Thyroid gland (tissue), 4 donors: ENCODE measurements around the gene TDRD9. TPM values are rescaled to one million over a fixed set of nuclear protein-coding genes. Genes with fewer than 3 reads are reported as not detected.

Experiments
- DNase-seq, 2 donors: peaks; one replicate each; pipeline ENCODE4 v3.0.0-alpha.2; 2019
- H3K27ac ChIP-seq, 3 donors: fragments of 200-600 bp; sonication (generic); 1 replicate in 2 of 3; 2 replicates in 1 of 3; pipeline ENCODE4 v1.5.1; 2016 to 2019; ENCODE audit warnings: mild to moderate bottlenecking in 1 of 3, moderate library complexity in 1 of 3
- H3K27me3 ChIP-seq: fragments of 200-600 bp; sonication (generic); one replicate; pipeline ENCODE4 v1.5.1; 2019
- H3K36me3 ChIP-seq, 2 donors: fragments of 200-600 bp; sonication (generic); one replicate each; pipeline ENCODE4 v1.5.1; 2016 to 2019
- H3K4me1 ChIP-seq, 2 donors: fragments of 200-600 bp; sonication (generic); one replicate each; pipeline ENCODE4 v1.5.1; 2017 to 2019
- H3K4me3 ChIP-seq, 3 donors: fragments of 200-600 bp; sonication (generic); replicated peaks in 1 of 3; 1 replicate in 2 of 3; 2 replicates in 1 of 3; pipeline ENCODE4 v1.5.1; 2016; ENCODE audit warnings: mild to moderate bottlenecking in 1 of 3
- H3K9me3 ChIP-seq: fragments of 200-600 bp; sonication (generic); one replicate; pipeline ENCODE4 v1.5.1; 2017
- POLR2A ChIP-seq, 2 donors: fragments of 450-650 bp; IDR thresholded peaks; one replicate each; pipeline ENCODE4 v1.6.1; 2017; ENCODE audit warnings: antibody characterized with exemption in 2 of 2, mild to moderate bottlenecking in 2 of 2, moderate library complexity in 1 of 2
- WGBS, 2 donors: methylation state at CpG; one replicate each; pipeline ENCODE4 v1.1.5; 2017; 5-methylcytosine and 5-hydroxymethylcytosine counted together
- intact Hi-C: fragments of 100-400 bp; cut with DNase I; formaldehyde crosslinking; loops from one replicate; pipeline ENCODE4 v1.15.1; 2023
- total RNA-seq, 4 donors: library from RNA; depleted of rRNA; stranded (reverse); fragments of >200 nt; gene quantifications; one replicate each; pipeline ENCODE4 v1.2.3, GENCODE V29; 2016
- TF ChIP-seq, protein P1 (sequence below), 6 experiments: fragments of 200-600 bp in 3 of 6; fragments of 450-650 bp in 3 of 6; sonication (generic) in 3 of 6; IDR thresholded peaks; one replicate each; pipeline ENCODE4 v1.5.1; 2016 to 2019; ENCODE audit warnings: antibody characterized with exemption in 6 of 6, mild to moderate bottlenecking in 2 of 6, inconsistent platforms in 1 of 6, moderate library complexity in 1 of 6

The TDRD9 gene
- total RNA-seq, 4 donors from 2014 or later = 27.4 to 85.1 (median 50.0) TPM

DNA sequence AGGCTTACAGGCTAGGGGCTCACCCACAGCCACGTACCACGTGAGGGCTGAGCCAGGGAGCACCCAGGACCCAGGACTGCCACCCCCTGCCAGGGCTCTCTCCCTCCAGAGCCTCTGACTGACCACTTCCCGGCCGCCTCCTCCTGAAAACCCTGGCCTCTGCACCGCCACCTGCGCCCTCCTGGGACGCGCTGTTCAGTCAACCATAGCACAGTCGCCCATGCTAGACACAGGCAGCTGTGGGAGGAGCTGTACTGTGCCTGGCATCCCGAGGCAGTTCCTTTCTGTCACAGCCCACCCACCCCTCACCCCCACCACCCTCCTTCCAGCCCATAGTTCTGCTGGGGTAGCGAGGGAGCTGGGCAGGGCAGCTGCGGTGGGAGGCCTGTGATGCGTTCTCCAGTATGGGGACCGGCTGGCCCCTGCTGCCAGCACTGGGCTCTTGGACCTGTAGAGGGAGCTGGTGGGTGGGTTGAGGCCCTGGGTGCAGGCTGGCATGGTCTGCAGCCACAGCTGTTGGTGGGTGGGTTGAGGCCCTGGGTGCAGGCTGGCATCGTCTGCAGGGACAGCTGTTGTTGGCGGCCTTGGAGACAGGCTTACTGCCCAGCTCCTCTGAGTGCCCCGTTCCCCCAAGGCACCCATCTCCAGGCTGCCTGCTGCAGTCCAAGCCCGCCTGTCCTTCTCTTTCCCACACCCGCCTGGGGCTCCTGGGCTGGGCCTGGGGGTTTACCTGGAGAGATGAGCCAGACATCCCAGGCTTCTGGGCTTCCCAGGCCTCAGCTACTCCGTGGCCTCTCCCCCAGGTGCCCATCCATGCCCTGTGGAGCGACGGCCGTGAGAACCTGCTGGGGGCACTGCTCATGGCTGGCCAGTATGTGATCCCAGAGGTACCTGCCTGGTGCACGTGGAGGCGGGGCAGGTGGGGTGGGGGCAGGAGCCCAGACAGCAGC, 168.8 kb downstream of the TDRD9 start:
- TF ChIP-seq, protein P1, sequence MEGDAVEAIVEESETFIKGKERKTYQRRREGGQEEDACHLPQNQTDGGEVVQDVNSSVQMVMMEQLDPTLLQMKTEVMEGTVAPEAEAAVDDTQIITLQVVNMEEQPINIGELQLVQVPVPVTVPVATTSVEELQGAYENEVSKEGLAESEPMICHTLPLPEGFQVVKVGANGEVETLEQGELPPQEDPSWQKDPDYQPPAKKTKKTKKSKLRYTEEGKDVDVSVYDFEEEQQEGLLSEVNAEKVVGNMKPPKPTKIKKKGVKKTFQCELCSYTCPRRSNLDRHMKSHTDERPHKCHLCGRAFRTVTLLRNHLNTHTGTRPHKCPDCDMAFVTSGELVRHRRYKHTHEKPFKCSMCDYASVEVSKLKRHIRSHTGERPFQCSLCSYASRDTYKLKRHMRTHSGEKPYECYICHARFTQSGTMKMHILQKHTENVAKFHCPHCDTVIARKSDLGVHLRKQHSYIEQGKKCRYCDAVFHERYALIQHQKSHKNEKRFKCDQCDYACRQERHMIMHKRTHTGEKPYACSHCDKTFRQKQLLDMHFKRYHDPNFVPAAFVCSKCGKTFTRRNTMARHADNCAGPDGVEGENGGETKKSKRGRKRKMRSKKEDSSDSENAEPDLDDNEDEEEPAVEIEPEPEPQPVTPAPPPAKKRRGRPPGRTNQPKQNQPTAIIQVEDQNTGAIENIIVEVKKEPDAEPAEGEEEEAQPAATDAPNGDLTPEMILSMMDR (IDR thresholded peaks at IDR 0.05) = no peak
- TF ChIP-seq POLR2A (IDR thresholded peaks at IDR 0.05) = no peak
- intact Hi-C loops = loop anchor here (5.0 kb wide), 1 partner anchor 35 kb away; no protein-coding TSS in a partner anchor
- no peak overlapping the region for H3K4me3 ChIP-seq
- no peak overlapping the region for H3K27ac ChIP-seq
- no peaks in the 10 kb centered on the region for H3K27me3 ChIP-seq
- WGBS, 2 donors = 73 to 75% methylated on average over 15 to 16 of the region's 25 CpGs
- no peaks in the 10 kb centered on the region for H3K9me3 ChIP-seq
- no peaks in the 10 kb centered on the region for H3K36me3 ChIP-seq
- DNase-seq = no peak
- peaks cover 4 to 14% of the 10 kb centered on the region in 2 donors for H3K4me1 ChIP-seq

DNA sequence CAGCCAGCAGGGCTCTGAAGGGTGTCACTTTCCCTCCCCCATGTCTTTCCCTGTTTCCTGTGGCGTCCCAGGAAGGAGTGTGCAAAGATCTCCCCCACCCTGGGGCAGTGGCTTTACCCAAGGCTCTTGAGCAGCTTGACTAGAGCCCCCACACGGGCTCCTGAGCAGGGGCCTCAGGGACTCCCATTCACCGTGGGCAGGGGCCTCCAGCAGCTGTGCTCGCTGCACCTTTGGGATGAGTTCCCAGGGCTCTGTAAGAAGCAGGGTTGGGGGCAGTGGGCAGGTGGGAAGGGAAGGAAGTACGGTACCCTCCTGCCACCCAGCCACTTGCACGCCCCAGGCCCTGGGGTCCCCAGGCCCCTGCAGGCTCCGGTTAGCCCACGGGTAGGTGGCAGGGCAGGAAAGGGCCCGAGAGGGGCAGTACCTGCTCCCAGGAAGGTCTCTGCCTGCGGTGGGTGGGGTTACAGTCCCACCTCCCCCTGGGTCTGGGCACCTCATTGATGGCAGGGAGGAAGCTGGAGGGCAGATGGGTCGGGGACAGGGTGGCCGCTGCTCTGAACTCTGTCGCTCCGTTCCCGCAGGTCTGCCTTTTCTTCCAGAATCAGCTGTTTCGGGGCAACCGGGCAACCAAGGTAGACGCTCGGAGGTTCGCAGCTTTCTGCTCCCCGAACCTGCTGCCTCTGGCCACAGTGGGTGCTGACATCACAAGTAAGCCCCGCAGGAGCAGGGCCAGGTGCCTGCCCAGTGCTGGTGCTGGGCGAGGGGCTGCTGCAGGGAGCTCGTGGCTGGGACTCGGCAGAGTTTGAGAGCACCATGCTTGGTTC, 170.2 kb downstream of the TDRD9 start:
- WGBS, 2 donors = 92 to 95% methylated on average over 16 to 17 of the region's 25 CpGs
- no peak overlapping the region for H3K4me3 ChIP-seq
- no peaks in the 10 kb centered on the region for H3K36me3 ChIP-seq
- H3K27ac ChIP-seq = no peak overlapping the region
- no peak for DNase-seq
- H3K4me1 ChIP-seq = peaks cover 4 to 16% of the 10 kb centered on the region in 2 donors
- no peaks in the 10 kb centered on the region for H3K27me3 ChIP-seq
- no peaks in the 10 kb centered on the region for H3K9me3 ChIP-seq
- intact Hi-C loops = loop anchor here (5.0 kb wide), 1 partner anchor 34 kb away; no protein-coding TSS in a partner anchor
- TF ChIP-seq, protein P1 (IDR thresholded peaks at IDR 0.05) = no peak
- no peak for TF ChIP-seq POLR2A (IDR thresholded peaks at IDR 0.05)

DNA sequence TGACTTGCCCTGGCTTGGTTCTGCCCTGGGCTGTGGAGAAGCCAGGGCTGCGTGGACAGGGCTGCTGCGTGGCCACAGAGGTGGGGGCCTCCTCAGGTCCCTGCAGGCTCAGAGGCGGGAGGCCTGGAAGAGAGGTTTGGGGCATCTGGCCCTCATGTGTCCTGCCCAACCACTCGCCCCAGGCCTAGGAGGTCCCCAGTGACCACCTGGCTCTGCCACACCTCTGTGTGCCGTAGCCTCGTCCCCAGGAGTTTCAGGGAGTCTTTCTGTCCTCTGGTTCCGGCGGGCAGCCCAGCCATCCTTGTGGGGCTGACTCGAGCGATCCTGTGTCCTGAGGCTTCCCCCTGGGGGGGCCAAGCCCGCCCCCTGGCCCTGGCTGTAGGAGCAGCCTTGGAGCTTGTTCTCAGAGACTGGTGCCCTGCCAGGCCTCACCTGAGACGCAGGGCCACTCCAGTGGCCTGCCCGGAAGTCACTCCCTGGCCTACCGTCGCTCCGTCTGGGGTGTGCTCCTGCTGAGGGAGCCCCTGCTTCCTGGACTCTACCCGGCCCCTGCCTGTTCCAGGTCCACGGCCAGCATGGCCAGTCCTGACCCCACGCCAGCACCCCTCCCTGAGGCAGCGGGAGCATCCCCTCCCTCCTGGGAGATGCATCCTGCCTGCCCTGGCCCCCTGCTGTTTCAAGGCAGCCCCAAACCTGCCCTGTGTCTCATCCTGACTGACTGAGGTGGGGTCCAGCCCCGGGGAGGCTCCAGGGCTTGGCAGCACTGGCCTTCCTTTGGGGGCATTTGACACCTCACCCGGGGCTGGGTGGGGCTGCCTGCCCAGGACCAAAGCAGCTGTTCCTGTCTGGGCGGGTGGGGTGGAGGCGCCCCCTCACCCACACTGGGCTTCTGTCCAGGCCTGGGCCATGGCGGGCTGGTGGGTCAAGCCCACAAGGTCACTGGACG, 171.1 kb downstream of the TDRD9 start:
- 80 to 86% methylated on average over 7 to 17 of the region's 26 CpGs for WGBS, 2 donors
- H3K4me3 ChIP-seq = no peak overlapping the region
- H3K4me1 ChIP-seq = peaks cover 3 to 22% of the 10 kb centered on the region in 2 donors
- H3K27ac ChIP-seq = no peak overlapping the region
- TF ChIP-seq, protein P1 (IDR thresholded peaks at IDR 0.05) = no peak
- TF ChIP-seq POLR2A (IDR thresholded peaks at IDR 0.05) = no peak
- H3K9me3 ChIP-seq = no peaks in the 10 kb centered on the region
- H3K36me3 ChIP-seq = no peaks in the 10 kb centered on the region
- no peak for DNase-seq
- intact Hi-C loops = loop anchor here (5.0 kb wide), 1 partner anchor 33 kb away; no protein-coding TSS in a partner anchor
- no peaks in the 10 kb centered on the region for H3K27me3 ChIP-seq

DNA sequence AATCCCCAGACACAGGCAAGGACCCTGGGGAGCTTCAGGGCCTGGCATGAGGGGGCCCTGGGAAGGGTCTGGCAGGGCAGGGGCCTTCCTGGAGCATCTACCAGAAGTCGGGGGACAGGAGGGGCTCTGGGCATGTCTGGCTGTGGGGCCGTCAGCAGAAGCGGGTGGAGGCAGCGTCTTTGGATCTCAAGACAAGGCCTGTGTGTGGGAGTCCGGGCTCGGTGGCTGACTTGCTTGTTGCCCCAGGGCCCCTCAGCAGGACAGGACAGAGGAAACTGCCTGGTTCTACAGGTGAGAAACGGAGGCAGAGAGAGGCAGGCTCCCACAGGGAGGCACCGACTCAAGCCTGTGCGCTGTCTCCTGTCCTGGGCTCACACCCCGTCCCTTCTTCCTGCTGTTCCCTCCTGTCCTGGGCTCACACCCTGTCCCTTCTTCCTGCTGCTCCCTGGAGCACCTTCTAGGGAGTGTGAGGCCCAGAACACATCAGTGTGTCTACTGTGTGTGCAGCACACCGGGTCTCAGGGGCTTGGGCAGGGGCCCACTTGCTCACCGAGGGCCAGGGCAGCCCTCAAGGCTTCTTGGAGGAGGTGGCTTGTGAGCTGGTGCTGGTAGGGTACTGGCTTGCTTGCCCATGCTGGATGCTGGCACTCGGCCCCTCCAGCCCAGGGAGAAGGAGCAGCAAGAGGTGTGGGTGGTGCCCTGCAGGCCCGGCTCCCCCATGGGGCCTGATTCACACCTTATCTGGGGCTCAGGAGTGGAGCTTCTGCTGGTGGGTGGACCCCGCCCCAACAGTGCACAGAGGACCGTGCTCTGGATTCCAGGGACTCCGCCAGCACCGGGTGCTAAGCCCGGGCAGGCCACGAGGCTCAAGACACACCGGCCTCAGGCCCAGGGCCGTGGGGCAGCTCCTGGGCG, 172.2 kb downstream of the TDRD9 start:
- 85 to 93% methylated on average over 10 to 15 of the region's 23 CpGs for WGBS, 2 donors
- H3K27me3 ChIP-seq = no peaks in the 10 kb centered on the region
- no peak for TF ChIP-seq POLR2A (IDR thresholded peaks at IDR 0.05)
- TF ChIP-seq, protein P1 (IDR thresholded peaks at IDR 0.05) = no peak
- DNase-seq = no peak
- no peak overlapping the region for H3K4me3 ChIP-seq
- H3K36me3 ChIP-seq = no peaks in the 10 kb centered on the region
- intact Hi-C loops = no loop called here
- H3K27ac ChIP-seq = no peak overlapping the region
- no peaks in the 10 kb centered on the region for H3K9me3 ChIP-seq
- peaks cover 0 to 16% of the 10 kb centered on the region in 2 donors for H3K4me1 ChIP-seq
